Measurements from ENCODE around the gene FBXL17.
A peak's percentile ranks its signal among the peaks of the same experiment; 100 is the strongest.

Gene FBXL17

DNA sequence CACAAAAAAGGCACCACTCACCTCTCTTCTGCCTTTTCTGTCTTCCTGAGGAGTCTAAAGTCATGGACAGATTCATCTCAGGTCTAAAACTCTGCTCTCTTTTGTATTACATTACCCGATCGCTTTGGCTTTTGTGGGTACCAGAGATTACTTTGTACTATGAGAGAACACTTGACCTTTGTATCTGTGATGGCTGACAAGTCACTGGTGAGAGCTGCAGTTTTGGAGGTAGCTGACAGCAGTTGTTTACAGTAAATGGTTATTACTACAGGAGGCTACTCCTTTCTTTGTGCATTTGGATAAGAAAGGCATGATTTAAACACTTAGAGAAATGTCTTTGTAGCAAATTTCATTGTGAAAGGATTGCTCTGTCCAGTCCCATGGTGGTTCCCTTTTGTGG is 307.3 kb downstream of the FBXL17 start:
- Histone ChIP-seq H3K36me3 (ENCODE audit: insufficient read depth, low read length) (no peaks in the 10 kb centered on the region), H3K9ac (ENCODE audit: low read depth, low read length, poor library complexity, severe bottlenecking) (no peak overlapping the region), H2AFZ (ENCODE audit: low read length) (no peak overlapping the region), H3K9me2 (replicated peaks; ENCODE audit: low read depth, low read length) (no peaks in the 10 kb centered on the region), H4K20me1 (ENCODE audit: insufficient read depth, low read length, poor library complexity, severe bottlenecking) (no peaks in the 10 kb centered on the region), H3K4me1 (ENCODE audit: insufficient read depth, low read length, poor library complexity, severe bottlenecking) (peaks cover 14% of the 10 kb centered on the region), H3K4me3 (ENCODE audit: low read length, poor library complexity, severe bottlenecking) (no peak overlapping the region), H3K4me2 (ENCODE audit: low read depth, low read length, poor library complexity, severe bottlenecking) (no peak overlapping the region), H3K9me3 (ENCODE audit: insufficient read depth, low read depth, low read length) (no peaks in the 10 kb centered on the region; the same call in 1 of the 2 replicates), H3K27me3 (ENCODE audit: insufficient read depth, low read length, poor library complexity, severe bottlenecking) (no peaks in the 10 kb centered on the region), H3K79me2 (ENCODE audit: insufficient read depth, low read length) (no peaks in the 10 kb centered on the region), H3F3A (ENCODE audit: low read depth) (no peaks in the 10 kb centered on the region)
- no peak for TF ChIP-seq CTCF (conservative IDR thresholded peaks at IDR 0.05; ENCODE audit: low read length)
- TF ChIP-seq EZH2phosphoT487 (IDR thresholded peaks at IDR 0.05; ENCODE audit: borderline replicate concordance) = no peak

GRCh38 chr5:108064302-108064701 is 317.6 kb downstream of the FBXL17 start:
- Histone ChIP-seq H3K4me1 (ENCODE audit: insufficient read depth, low read length, poor library complexity, severe bottlenecking) (peaks cover 13% of the 10 kb centered on the region), H3F3A (ENCODE audit: low read depth) (no peaks in the 10 kb centered on the region), H3K79me2 (ENCODE audit: insufficient read depth, low read length) (no peaks in the 10 kb centered on the region), H3K9me3 (ENCODE audit: insufficient read depth, low read depth, low read length) (no peaks in the 10 kb centered on the region), H3K36me3 (ENCODE audit: insufficient read depth, low read length) (no peaks in the 10 kb centered on the region), H3K27me3 (ENCODE audit: insufficient read depth, low read length, poor library complexity, severe bottlenecking) (no peaks in the 10 kb centered on the region), H3K4me3 (ENCODE audit: low read length, poor library complexity, severe bottlenecking) (no peak overlapping the region), H4K20me1 (ENCODE audit: insufficient read depth, low read length, poor library complexity, severe bottlenecking) (no peaks in the 10 kb centered on the region), H2AFZ (ENCODE audit: low read length) (no peak overlapping the region), H3K9ac (ENCODE audit: low read depth, low read length, poor library complexity, severe bottlenecking) (no peak overlapping the region), H3K9me2 (replicated peaks; ENCODE audit: low read depth, low read length) (no peaks in the 10 kb centered on the region), H3K4me2 (ENCODE audit: low read depth, low read length, poor library complexity, severe bottlenecking) (no peak overlapping the region)
- no peak for TF ChIP-seq EZH2phosphoT487 (IDR thresholded peaks at IDR 0.05; ENCODE audit: borderline replicate concordance)
- no peak for TF ChIP-seq CTCF (conservative IDR thresholded peaks at IDR 0.05; ENCODE audit: low read length)

DNA sequence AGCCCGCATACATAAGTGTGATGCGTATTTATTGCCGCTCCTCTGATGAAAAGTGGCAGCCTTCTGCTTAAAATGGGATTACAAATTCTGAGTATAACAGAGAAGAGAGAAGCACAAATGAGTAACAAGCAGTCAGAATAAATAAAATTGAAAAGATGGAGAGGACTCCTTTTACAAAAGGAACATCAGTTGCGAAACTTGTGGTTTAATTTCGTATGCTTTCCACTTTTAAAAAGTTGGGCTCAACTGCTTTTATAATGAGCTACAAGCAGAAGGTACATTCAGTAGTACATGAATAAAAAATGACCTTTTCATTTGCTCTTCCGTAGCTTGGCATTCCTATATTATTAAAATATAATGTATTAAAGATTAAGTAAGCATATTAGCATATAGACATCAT is 320.0 kb downstream of the FBXL17 start:
- H3K9ac ChIP-seq (ENCODE audit: low read depth, low read length, poor library complexity, severe bottlenecking) = no peak overlapping the region
- H3K79me2 ChIP-seq (ENCODE audit: insufficient read depth, low read length) = no peaks in the 10 kb centered on the region
- H3K9me3 ChIP-seq (ENCODE audit: insufficient read depth, low read depth, low read length) = no peaks in the 10 kb centered on the region
- H2AFZ ChIP-seq (ENCODE audit: low read length) = no peak overlapping the region
- no peaks in the 10 kb centered on the region for H3K9me2 ChIP-seq (replicated peaks; ENCODE audit: low read depth, low read length)
- H3K4me2 ChIP-seq (ENCODE audit: low read depth, low read length, poor library complexity, severe bottlenecking) = peak overlapping the region; percentile 31
- no peaks in the 10 kb centered on the region for H3K27me3 ChIP-seq (ENCODE audit: insufficient read depth, low read length, poor library complexity, severe bottlenecking)
- H4K20me1 ChIP-seq (ENCODE audit: insufficient read depth, low read length, poor library complexity, severe bottlenecking) = no peaks in the 10 kb centered on the region
- H3F3A ChIP-seq (ENCODE audit: low read depth) = no peaks in the 10 kb centered on the region
- TF ChIP-seq EZH2phosphoT487 (IDR thresholded peaks at IDR 0.05; ENCODE audit: borderline replicate concordance) (no peak), CTCF (conservative IDR thresholded peaks at IDR 0.05; ENCODE audit: low read length) (no peak)
- no peaks in the 10 kb centered on the region for H3K36me3 ChIP-seq (ENCODE audit: insufficient read depth, low read length)
- peaks cover 7% of the 10 kb centered on the region for H3K4me1 ChIP-seq (ENCODE audit: insufficient read depth, low read length, poor library complexity, severe bottlenecking)
- H3K4me3 ChIP-seq (ENCODE audit: low read length, poor library complexity, severe bottlenecking) = no peak overlapping the region
